Erythroblast (primary cell): ENCODE measurements around the gene C14orf119.

Experiments used
- DNase-seq, 2 experiments: peaks; one replicate each; lab custom pipeline; 2025; lab: John Stamatoyannopoulos, UW
- GATA1 ChIP-seq: IDR thresholded peaks from 2 replicates; pipeline ENCODE4 v1.6.1; 2011; ENCODE audit warnings: low read depth, mild to moderate bottlenecking, control low read depth, low read length, moderate library complexity
- POLR2A ChIP-seq: IDR thresholded peaks from 2 replicates; pipeline ENCODE4 v1.6.1; 2011; ENCODE audit warnings: mild to moderate bottlenecking, low read length

Gene C14orf119, protein sequence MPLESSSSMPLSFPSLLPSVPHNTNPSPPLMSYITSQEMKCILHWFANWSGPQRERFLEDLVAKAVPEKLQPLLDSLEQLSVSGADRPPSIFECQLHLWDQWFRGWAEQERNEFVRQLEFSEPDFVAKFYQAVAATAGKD

DNA sequence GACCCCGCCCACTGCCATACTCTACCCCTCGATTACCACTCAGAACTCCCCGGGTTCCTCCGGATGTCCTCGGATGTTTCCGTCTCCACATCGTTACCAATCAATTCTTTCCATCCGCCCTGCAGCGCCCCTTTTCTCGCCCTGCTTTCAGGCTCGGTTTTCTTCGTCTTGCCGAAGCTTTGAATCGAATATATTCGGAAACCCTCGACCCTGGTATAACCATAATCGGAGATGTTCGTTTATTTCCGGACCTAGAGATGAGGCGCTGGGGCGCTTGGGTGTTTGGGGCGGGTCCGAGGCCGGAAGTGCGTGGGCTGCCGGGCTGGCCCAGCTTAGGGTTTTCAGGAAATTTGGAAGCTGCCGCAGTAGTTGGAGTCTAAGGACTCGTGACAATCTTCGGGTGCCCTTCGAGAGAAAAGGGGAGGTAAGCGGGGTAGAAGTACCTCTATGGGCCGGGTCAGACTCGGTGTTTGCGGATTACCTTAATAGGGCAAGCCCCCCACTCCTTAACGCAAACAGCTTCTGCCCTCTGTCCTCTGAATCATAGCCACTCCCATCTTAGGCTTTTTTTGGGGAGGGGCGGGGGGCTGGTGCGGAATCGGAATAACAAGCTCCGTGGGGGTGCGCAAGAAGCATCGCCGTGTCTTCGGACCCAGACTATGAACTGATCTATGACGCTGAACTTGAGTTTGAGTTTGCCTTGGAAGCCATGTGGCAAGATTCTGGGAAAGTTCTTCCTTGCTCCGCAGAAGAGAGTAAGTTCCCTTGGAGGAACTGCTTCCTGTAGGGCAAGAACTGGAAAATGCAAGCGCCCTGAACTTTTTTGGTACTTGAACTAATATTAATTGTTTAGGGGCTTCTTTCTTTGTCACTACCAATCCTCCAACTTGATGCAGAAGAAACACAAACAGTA is at the start of gene C14orf119:
TSS of gene C14orf119 (plus strand) at position 310 of the 913 bp plus-strand sequence. CDS start 2,154 bp downstream, outside the sequence.
- DNase-seq: no peak
- TF ChIP-seq GATA1 (no peak), POLR2A (peak; percentile 74)

DNA sequence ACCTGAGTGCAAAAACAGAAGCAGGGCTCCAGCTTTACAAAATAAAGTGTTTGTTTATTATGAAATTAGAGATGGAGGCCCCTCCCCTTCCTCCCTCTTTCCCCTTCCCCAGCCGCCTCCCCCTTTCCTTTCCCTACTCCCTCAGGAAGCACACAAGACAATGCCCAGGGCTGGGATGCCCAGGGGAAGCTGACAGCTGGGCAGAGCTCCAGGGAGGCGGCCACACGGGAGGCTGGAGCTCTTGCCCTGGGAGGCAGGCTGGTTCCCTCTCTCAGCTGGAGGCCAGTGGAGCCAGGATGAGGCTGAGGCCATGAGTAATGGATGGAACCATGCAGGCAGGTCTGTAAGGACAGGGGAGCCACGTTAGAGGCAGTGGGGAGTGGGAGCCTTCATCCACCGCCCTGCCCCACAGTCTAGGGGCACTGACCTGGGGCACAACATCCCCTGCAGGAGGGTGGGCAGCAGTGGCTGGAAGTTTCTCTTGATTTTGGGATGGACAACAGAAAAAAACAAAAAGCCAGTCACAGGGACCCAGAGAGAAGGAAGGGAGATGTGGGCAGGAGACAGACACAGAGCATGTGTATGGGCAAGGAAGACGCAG is 48.2 kb upstream of the C14orf119 start:
- no peak for DNase-seq
- TF ChIP-seq GATA1: no peak
- no peak for TF ChIP-seq POLR2A

DNA sequence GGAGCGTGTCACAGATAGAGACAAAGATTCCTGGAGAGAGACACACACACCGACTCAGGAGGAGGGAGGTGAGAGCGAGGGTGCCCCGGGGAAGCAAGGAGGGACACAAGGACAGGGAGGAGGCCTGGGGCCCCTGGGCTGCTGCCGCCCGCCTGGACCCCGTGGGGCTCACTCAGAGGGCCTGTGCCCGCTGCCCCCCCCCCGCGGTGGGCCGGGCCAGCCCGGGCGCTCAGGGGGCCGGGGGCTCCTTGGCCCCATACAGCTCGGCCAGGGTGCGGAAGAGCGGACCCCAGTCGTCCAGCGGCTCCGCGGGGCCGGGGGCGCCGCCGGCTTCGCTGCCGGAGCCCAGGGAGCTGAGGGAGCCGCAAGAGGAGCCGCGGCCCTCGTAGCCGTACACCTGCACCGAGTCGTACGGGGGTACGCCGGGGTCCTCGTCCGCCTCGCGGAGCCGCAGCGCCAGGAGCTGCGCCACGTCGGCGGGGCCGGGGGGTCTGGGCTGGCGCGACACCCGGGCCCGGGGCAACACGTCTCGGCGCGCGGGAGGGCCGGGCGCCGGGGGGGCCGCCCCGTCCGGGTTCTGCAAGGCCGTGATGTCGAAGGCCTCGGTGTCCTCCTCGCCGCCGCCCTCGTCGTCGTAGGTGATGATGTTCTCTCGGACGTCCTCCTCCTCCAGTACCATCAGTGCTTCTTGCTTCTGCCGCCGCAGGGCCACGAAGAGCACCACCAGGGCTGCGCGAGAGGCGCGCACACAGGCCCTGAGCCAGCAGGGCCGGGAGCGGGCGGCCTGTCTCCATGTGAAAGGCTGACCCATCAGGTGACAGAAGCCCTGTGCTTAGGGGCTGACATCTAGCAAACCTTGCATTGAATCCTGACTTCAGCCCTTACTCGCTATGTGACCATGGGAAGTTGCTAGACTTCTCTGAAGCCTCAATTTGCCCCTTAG is 47.3 kb upstream of the C14orf119 start:
- TF ChIP-seq POLR2A (no peak), GATA1 (no peak)
- DNase-seq: no peak

DNA sequence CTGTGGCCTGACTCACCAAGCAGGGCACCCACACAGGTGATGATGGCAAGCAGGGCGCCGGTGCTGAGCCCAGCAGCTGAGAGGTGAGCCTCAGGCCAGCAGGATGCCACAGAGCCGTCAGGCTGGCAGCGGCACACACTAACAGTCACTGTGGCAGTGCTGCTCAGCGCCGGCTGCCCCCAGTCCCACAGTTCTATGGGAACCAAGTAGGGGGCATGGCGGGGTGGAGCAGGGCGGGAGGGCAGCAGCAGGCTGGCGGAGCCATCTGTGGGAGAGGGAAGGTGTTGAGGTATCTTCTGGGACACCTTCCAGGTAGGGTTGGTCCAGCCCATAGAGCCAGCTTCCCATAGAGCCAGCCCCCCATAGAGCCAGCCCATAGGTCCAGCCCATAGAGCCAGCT is 46.3 kb upstream of the C14orf119 start:
- no peak for TF ChIP-seq GATA1
- no peak for TF ChIP-seq POLR2A
- DNase-seq: no peak

DNA sequence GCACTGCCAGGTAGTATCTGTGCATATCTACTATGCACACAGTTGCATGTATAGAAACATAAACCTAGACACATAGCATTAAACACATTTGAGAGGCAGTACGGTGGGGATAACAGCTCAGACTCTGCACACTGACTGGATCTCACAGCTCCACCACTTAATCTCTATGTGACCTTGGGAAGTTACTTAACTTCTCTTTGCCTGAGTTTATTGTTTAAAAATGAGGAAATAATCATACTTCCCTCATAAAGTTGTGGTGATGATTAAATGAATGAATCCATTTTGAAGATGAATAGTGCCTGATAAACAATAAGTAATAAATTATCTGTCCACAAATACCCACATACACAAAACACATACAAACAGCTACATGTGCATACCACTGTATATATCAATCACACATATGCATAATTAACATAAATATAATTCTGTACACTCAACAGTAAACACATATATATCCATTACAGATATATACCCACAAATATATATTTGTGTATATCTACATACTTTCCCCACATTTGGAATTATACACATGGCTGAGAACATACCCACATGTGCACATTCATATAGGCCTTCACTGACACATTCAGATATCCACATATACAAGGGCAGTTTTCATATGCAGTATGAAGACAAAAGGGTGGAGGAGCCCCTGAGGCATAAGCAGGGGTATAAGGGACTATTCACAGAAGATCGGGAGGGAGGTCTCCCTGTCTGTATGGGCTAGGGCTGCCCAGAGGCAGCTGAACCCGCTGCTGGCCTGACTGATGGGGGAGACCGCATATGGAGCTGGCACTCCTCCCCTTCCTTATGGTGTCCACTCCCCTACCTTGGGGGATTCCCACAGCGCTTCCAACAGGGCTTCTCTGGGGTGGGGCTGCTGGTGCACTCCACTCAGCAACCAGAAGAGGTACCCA is 43.9 kb upstream of the C14orf119 start:
- no peak for DNase-seq
- TF ChIP-seq GATA1 (no peak), POLR2A (no peak)

DNA sequence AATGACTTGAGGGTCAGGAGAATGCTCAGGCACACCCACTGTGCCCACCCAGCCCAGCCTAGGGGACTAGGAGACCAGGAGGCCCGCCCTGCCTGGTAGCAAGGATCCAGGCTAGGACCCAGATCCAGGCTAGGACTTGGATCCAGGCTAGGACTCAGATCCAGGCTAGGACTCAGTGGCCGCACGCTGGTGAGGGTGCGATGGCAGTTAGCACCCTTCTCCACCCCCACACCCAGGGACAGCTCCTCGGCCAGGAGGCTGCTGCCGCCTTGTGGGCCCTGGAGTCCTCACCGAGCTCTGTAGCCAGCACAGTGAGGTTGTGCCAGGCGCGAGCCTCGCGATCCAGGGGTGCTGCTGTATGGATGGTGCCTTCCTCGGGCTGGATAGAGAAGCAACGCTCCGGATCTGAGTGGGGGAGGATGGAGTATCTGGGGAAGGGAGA is 43.1 kb upstream of the C14orf119 start:
- no peak for TF ChIP-seq POLR2A
- no peak for TF ChIP-seq GATA1
- no peak for DNase-seq

DNA sequence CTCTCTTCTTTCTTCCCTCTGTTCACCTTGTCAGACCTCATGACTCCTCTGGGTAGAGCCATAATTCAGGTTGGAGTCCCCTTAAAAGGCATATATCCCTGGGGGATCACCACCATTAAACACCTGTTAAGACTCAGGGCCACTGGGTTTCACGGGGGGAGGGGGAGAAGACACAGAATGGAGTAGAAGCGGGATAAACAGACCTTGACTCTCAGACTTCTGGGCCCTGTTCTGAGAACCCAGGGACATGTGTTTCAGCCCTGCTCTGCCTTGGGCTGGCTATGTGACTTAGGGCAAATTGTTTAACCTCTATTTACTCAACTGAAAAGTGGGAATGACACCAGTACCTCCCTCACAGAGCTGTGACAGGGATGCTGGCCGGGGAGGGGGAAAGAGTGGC is 42.6 kb upstream of the C14orf119 start:
- TF ChIP-seq POLR2A (no peak), GATA1 (no peak)
- DNase-seq: no peak

DNA sequence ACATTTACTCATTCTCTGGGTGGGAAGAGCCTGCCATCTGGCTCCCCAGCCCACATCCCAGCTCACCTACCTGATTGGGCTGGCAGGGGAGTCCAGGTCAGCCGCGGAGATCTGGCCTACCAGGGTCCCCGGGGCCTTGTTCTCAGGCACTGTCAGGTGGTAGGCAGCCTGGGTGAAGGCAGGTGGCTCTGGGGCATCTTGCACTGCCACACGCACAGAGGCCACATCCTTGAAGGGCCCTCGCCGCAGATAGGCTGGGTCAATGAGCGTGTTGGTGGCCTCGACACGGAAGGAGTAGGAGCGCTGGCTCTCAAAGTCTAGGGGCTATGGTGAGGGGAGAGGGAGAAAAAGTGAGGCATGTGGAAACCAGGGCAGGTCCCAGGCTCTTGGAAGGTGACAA is 41.9 kb upstream of the C14orf119 start:
- DNase-seq: no peak
- TF ChIP-seq GATA1: no peak
- no peak for TF ChIP-seq POLR2A

DNA sequence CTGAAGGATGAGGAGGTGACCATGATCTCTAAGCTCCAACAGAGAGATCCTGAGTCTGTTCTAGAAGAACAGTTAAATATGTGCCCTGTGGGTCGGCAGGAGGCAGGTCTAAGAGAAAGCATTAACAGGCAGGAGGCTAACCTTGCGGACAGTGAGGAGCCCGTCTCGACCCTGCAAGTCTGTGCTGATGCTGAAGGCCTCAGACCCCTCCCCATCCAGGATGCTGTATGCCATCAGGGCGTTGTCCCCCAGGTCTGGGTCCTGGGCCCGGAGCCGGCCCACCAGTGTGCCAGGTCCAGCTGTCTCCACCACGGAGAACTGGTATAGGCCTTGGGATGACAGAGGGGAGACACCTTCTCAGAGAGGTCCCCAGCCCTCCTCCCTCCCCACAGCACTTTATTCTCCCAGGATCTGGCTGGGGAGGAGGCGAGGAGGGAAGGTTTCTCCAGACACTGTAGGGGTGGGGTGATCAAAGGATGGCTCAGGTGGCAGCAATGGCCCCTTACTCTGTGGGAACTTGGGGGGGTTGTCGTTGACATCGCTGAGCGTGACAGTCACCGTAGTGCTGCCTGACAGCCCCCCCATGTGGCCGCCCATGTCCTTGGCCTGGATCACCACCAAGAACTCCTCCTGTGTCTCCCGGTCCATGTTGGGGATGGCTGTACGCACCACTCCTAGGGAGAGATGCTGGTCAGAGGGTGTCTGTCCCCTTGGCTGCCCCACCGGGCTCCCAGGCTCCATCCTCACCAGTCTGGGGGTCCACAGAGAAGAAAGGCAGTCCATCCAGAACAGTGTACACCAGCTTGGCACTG is 41.1 kb upstream of the C14orf119 start:
- DNase-seq: no peak
- no peak for TF ChIP-seq POLR2A
- TF ChIP-seq GATA1: no peak

DNA sequence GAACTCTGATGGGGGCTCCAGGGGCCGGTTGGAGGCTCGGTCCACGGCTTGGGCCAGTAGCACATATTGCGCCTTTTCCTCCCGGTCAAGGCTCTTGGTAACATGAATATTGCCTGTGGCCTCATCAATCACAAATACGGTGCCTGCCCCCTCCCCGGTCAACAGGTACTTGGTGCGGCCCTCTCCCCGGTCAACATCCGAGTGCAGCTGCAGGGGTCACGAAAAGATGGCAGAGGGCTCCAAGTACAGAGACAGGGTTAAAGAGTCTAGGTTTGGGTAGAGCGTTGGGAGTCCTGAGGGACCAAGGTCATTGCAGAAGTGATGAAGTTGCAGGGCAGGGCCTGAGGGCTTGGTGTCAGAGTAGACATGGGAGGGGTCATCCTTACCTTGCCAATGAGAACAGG is 40.2 kb upstream of the C14orf119 start:
- DNase-seq: no peak
- TF ChIP-seq POLR2A: no peak
- no peak for TF ChIP-seq GATA1

DNA sequence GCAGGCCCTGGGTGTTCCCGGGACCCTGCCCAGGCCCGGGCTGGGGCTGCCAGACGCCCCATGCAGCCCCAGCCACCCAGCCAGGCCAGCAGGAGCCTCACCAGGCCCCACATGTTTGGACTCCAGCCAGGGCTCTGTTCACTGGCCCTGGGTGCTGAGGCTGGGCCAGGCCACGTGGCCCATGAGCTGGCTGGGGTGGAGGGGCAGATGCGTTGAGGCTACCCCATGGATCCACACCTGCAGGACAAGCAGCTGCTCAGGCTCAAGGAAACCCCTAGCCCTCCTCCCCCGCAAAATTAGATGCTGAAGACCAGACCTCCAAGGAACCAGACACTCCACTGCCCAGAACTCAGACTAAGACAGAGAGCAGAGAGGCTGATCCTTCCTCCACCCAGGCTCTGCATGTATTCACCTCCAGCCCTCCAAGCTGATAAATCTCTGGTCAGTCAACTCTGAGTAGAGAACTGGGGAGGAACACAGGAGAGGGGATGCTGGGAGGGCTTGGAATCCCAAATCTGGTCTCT is 39.6 kb upstream of the C14orf119 start:
- TF ChIP-seq POLR2A (no peak), GATA1 (no peak)
- DNase-seq: no peak
